WERI-Rb-1 (cell line): ENCODE results near the gene CDK5RAP3.

Experiments used
- DNase-seq: peaks from one replicate; pipeline ENCODE4 v3.0.0-alpha.2; 2020
- H3K27ac ChIP-seq: fragments of 250-450 bp; sonication (Bioruptor Pico); 2 replicates; pipeline ENCODE4 v1.5.1; 2020; ENCODE audit warnings: mild to moderate bottlenecking, moderate library complexity
- H3K27me3 ChIP-seq: fragments of 250-450 bp; sonication (Bioruptor Pico); 2 replicates; pipeline ENCODE4 v1.5.1; 2021; ENCODE audit warnings: mild to moderate bottlenecking, low read depth, moderate library complexity; ENCODE audit not compliant: insufficient read depth, severe bottlenecking
- H3K36me3 ChIP-seq: fragments of 250-450 bp; sonication (Bioruptor Pico); 2 replicates; pipeline ENCODE4 v1.5.1; 2020; ENCODE audit warnings: mild to moderate bottlenecking, moderate library complexity
- H3K4me3 ChIP-seq: 2 replicates; pipeline ENCODE4 v1.5.1; 2011; ENCODE audit warnings: low read depth, mild to moderate bottlenecking, control low read depth, low read length
- H3K9me3 ChIP-seq: fragments of 250-450 bp; sonication (Bioruptor Pico); 2 replicates; pipeline ENCODE4 v1.5.1; 2021; ENCODE audit warnings: mild to moderate bottlenecking, moderate library complexity; ENCODE audit not compliant: severe bottlenecking
- TF ChIP-seq, protein P1 (sequence below): IDR thresholded peaks from 2 replicates; pipeline ENCODE4 v1.5.1; 2011; ENCODE audit warnings: low read depth, mild to moderate bottlenecking, control low read depth, inconsistent platforms, low read length

The CDK5RAP3 gene

GRCh38 chr17:47970725-47971499 is at the start of gene CDK5RAP3:
CDK5RAP3 (plus strand) TSS chr17:47971113; CDS start chr17:47971147, 34 bp downstream.
- Histone ChIP-seq H3K4me3 (peak within 1 kb of the TSS; percentile 68), H3K27ac (peak within 1 kb of the TSS; percentile 87), H3K36me3 (peaks cover 35% of the 10 kb centered on the region), H3K9me3 (no peaks in the 10 kb centered on the region), H3K27me3 (no peaks in the 10 kb centered on the region)
- TF ChIP-seq, protein P1, sequence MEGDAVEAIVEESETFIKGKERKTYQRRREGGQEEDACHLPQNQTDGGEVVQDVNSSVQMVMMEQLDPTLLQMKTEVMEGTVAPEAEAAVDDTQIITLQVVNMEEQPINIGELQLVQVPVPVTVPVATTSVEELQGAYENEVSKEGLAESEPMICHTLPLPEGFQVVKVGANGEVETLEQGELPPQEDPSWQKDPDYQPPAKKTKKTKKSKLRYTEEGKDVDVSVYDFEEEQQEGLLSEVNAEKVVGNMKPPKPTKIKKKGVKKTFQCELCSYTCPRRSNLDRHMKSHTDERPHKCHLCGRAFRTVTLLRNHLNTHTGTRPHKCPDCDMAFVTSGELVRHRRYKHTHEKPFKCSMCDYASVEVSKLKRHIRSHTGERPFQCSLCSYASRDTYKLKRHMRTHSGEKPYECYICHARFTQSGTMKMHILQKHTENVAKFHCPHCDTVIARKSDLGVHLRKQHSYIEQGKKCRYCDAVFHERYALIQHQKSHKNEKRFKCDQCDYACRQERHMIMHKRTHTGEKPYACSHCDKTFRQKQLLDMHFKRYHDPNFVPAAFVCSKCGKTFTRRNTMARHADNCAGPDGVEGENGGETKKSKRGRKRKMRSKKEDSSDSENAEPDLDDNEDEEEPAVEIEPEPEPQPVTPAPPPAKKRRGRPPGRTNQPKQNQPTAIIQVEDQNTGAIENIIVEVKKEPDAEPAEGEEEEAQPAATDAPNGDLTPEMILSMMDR: peak; percentile 99
- peak; percentile 100 for DNase-seq

GRCh38 chr17:47924785-47925677 is 45.9 kb upstream of the CDK5RAP3 start:
- no peak overlapping the region for H3K4me3 ChIP-seq
- DNase-seq: no peak
- no peaks in the 10 kb centered on the region for H3K9me3 ChIP-seq
- no peaks in the 10 kb centered on the region for H3K27me3 ChIP-seq
- peaks cover 78% of the 10 kb centered on the region for H3K36me3 ChIP-seq
- no peak overlapping the region for H3K27ac ChIP-seq
- TF ChIP-seq, protein P1: no peak

- Histone ChIP-seq H3K36me3 (peaks cover 84% of the 10 kb centered on the region), H3K4me3 (no peak overlapping the region), H3K27me3 (no peaks in the 10 kb centered on the region), H3K27ac (no peak overlapping the region), H3K9me3 (no peaks in the 10 kb centered on the region)
- DNase-seq: no peak
- TF ChIP-seq, protein P1: no peak
Measured at GRCh38 chr17:47925678-47925988, 45.3 kb upstream of the CDK5RAP3 start.

DNA sequence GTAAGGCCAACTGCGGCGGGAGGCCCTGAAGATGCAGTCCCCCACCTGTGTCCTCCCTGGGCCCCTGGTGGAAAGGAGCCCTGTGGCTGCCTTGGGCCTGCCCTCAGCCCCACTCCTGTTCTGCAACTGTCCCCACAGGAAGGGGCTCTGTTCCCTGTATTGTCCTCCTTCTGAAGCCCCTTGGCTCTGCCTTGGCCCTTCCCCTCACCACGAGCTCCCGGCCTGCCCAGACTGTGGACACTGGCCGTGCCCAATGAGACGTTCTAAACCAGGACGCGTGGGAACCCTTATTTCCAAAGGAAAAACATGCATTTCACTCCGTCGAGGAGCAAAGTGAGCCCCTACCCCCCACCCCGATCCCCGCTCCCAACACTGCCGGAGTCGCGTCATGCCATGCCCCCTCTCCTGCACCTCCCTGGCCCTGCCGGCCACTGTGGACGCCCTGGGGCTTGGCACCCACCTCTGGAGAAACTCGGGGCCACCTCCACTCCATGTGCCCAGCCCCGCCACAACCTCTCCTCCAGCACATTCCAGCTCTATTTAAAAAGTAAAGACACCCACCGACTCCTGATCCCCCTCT is 43.0 kb upstream of the CDK5RAP3 start:
- H3K36me3 ChIP-seq: peaks cover 69% of the 10 kb centered on the region
- H3K27me3 ChIP-seq: no peaks in the 10 kb centered on the region
- no peaks in the 10 kb centered on the region for H3K9me3 ChIP-seq
- TF ChIP-seq, protein P1: no peak
- no peak overlapping the region for H3K27ac ChIP-seq
- DNase-seq: no peak
- no peak overlapping the region for H3K4me3 ChIP-seq

- no peak overlapping the region for H3K27ac ChIP-seq
- H3K4me3 ChIP-seq: no peak overlapping the region
- TF ChIP-seq, protein P1: no peak
- no peaks in the 10 kb centered on the region for H3K27me3 ChIP-seq
- peaks cover 64% of the 10 kb centered on the region for H3K36me3 ChIP-seq
- no peak for DNase-seq
- no peaks in the 10 kb centered on the region for H3K9me3 ChIP-seq
Measured at GRCh38 chr17:47928415-47928814, 42.5 kb upstream of the CDK5RAP3 start.
